GM19452 (cell line): ENCODE measurements around the gene TBCEL.
"Not testable (repeated sequence)": the region's sequence is repeated elsewhere in the genome, so short reads cannot be mapped to it uniquely, and the experiment has no call there.

ENCODE experiments used
- ATAC-seq: cut with Tn5 transposase; IDR thresholded peaks from one replicate; pipeline ENCODE4 v1.9.1; 2021; ENCODE audit not compliant: unreplicated experiment

Gene TBCEL

DNA sequence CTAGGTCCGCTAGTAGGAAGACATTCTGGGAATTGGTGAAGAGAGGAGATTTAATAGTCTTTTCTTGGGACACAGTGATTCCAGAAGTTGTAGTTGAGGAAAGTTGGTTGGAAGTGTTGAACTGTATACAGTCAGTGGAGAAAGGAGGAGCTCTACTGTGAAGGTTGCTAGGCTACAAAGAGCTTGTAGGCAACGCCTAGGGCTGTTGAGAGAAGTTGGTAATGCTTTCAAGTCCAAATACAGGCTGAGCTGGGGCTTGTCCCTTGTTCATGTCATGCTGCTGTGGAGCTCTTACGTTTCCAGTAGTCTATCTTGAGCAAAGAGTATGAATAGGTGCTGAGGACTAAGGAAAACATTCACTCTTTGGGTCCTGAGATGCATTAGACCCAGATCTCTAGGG lies 1.1 kb downstream of the TBCEL start:
- no peak for ATAC-seq

DNA sequence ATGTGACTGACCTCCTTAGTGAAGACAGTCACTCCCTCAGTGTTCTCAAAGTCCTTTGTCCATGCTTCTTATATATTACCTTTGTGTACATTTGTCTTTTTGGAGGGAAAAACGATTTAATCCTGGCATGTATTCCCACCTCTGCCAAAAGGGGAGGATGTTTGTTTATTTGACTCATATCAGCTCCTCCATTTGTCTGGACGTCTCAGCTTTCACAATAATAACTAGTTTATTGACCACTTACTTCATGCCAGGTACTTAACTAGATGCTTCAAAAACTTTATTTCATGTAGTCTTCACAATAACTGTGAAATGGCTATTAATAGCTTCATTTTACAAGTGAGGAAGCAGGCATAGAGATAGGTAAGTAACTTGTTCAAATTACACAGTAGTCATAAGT lies 5.3 kb downstream of the TBCEL start:
- ATAC-seq, result no peak

DNA sequence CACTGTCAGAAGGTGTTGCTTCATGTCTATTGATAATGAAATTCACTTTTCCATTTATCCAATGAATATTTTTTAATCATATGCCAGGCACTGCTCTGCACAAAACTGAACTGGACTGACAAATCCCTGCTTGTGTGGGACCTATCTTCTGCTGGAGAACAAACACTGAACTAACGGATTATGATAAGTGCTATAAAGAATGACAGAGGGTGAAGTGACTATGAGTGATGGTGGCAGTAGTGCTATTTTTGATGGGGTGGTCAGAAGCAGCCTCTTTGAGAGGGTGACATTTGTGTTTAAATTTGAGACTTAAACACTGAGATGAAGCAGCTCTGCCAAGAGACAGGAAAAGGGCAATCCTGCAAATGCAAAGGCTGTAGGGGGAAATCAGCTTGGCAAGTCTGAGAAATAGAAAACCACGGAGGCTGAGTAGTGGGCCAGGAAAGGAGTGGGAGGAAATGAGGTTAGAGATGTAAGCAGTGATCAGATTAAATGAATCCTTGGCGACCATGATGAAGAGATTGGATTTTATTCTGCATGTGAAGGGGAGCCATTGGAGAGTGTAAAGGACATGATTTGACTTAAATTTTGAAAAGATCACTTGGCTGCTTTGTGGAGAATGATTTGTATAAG lies 6.0 kb downstream of the TBCEL start:
- ATAC-seq, result no peak

DNA sequence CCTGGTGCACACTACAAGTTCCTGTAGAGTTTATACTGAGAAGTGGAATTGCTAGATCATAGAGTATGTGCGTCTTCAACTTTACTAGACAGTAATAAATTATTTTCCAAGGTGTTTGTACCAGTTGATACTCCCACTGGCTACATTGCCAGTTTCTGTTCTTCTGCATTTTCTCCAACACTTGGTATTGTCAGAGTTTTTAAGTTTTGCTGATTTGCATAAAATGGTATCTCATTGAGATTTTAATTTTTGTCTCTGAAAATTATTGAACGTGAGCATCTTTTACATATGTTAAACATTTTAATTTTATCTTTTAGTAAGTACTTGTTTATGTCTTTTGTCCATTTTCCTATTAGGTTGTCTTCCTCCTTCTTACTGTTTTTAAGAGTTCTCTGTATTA lies 7.3 kb downstream of the TBCEL start:
- no peak for ATAC-seq

DNA sequence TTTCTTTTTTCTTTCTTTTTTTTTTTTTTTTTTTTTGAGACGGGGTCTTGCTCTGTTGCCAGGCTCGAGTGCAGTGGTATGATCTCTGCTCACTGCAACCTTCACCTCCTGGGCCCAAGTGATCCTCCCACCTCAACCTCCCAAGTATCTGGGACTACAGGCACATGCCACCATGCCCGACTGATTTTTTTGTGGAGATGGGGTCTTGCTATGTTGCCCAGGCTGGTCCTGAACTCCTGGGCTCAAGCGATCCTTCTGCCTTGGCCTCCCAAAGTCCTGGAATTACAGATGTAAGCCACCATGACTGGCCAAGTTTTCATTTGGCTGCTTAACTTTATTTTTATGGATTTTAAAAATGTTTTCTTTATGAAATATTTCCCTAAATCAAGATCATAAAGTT lies 7.7 kb downstream of the TBCEL start:
- not testable (repeated sequence) for ATAC-seq

DNA sequence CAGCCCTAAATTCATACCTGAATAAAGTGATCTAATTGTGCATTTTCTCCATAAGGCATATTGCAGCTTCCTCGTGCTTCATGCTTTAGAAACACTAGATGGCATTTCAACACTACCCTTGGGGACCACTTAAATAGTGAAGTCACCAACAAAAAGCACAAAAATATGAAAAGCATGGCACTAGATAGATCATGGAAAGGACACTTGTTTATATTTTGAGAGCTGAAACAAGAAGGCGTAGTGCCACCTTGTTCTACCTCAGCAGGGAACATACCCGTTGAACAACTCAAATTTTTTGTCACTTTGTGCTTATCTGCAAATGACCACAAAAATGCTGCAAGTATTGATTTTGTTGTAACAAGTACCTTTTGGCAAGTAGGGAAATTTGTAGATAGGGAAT lies 8.6 kb downstream of the TBCEL start:
- ATAC-seq, result no peak

DNA sequence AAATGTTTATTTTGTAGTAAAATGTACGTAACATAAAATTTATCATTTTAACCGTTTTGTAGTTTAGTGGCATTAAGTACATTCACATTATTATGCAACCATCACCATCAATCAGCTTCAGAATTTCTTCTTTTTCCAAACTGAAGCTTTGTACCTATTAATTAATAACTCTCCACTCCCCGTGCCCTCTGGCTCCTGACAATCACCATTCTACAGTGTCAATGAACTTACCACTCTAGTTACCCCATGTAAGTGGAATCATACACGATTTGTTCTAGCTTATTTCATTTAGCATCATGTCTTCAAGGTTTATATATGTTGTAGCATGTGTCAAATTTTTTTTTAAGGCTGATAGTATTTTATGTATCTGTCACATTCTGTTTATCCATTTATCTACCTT lies 9.7 kb downstream of the TBCEL start:
- no peak for ATAC-seq

DNA sequence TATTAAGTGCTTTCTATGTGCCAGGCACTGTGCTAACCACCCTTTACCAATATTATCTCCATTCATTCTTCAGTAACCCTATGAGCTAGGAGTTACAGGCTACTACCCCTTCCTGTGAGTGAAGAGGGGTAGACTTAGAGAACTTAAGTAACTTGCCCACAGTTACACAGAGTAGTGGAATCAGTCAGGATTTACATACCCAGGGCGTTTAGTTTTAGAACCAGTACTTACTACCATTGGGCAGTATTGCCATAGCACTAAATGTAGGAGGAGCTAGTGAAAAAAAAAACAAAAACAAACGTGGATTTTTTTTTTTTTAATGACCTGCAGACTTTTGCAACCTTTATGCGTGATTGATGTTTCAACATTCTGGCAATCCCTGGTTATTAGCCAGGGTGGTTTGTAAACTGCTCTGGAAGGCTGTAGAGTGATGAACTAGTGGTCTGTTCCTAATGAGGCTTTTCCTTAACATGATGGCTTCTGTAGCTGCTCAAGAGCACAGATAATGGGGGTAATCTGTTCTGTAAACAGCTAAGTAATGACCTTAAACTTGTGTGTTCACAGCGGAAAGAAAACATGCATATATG lies 11.4 kb downstream of the TBCEL start:
- ATAC-seq, result no peak

DNA sequence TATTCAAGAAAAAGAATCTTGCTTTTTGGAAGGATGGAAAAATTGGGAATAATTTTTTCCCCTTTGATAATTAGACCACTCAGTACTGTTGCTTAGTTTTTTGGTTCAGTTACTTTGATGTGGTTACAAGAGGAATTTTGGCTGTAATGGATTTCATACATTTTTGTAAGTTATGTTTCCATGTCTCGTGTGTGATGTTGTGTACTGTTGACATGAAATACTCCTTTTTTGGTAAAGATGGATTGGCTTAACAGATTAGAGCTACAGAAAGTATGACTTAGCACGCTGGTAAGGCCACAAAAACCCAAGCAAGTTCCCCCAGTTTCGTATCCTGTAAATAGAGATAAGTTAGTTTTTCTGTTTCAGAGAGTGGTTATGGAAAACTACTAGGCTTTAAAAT lies 11.9 kb downstream of the TBCEL start:
- ATAC-seq, result no peak

DNA sequence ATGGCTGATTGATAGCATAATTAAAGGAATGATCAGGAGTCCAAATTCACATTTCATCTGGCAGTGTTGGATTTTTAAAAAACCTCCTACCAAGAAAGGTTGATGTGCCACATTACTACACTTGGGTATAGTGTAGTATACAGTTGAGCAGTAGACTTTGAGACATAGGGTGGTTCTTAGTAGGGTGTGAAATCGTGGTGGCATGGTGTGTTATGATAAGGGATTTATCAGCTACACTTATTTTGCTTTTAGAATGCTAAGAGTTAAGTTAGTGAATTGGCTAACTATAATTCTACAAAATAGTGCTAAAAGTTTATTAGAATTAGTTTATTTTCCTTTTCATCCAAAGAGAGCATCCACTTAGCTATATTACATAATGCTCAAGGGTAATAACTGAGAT lies 13.1 kb downstream of the TBCEL start:
- no peak for ATAC-seq

DNA sequence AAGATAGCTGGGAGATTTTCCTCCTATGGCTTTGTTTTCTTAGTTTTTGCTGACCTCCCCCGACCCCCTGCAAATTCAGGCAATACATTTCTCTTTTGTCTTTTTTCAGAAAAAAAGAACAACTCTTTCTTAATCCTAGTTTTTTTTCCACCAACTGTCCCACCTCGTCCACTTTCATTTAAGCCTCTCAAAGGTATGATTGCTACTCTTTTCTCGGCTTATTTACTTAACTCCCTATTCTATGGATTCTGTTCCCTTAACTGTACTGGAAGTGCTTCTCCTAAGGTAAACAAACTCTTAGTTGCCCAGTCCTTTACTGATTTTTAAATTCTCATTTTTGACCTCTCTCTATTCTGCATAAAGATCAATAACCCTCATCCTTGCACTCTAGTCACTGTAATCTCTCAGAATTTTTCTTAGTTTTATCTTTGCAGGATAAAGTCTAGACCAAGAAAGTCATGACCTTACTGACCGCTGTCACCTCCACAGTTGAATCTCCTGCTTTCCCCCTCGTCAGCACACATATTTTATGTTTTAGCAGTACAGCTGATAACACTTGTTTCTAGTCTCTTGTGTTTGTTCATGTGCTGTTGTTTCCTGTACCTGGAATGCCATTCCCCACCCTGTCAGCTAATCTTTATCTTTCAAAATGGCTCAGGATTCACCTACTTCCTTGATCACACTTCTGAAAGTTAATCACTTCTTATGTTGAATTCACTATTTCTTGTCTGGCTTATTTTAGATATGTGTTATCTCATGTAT lies 14.9 kb downstream of the TBCEL start:
- no peak for ATAC-seq

DNA sequence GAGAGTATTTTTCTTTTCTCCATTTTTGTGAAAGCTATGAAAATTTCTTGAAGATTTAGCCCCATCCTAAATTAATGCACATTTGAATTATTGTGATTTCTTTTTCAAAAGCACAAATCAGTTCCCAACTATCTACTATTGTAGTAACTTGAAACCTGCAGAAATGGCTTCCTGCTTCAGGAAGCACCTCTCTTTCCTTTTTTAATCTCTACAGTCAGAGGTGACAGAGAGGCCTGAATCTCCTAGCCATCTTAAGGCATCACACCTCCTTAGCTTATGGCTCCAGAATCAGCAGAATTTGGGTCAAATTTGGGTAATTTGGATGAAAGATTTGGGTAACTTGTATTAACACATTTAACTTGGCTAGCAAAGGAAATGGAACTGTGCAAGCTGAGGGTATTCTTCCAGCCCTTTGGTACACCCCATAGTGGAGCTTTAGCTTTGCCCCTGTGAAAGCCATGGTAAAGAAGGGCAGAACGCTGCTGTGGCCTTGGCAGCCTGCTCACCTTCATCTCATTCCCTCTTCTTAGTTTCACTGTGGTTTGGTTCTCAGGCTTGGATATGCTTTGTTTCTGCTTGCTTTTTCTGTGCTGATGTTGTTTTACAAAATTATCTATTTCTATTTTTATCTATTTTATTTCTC lies 16.2 kb downstream of the TBCEL start:
- no peak for ATAC-seq

DNA sequence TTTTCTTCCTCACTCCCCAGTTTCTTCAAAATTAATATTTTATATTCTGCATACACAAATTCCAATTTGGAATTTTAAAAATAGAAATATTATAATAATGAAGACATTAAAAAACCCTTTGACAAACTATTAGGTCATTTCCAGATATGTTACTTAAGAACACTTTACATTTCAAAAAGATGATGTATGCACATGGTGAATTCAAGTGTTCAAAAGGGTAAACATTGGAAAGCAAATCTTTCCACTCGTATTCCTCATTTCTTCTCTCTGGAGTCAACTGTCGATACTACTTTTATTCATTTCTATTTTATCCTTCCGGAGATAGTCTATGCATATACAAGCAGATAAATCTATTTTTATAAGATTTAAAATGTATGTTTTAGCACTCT lies 16.7 kb downstream of the TBCEL start:
- no peak for ATAC-seq

DNA sequence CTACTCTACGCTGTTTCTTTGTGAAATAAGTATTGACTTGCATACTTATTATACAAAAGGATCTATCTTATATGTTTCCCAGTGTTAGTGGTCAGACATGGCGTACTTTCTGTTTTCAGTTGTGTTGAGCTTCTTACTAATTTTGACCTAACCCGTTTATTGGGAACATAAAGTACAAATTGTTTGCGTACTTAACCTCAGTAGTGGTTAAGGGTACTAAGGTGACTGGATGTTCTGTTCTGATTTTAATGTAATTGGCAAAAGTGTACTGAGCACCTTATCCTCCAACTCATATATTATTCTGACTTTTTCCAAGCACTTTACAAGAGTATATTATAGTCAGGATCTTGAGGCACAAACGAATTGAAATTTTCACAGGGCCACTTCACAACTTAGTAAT lies 17.2 kb downstream of the TBCEL start:
- no peak for ATAC-seq

DNA sequence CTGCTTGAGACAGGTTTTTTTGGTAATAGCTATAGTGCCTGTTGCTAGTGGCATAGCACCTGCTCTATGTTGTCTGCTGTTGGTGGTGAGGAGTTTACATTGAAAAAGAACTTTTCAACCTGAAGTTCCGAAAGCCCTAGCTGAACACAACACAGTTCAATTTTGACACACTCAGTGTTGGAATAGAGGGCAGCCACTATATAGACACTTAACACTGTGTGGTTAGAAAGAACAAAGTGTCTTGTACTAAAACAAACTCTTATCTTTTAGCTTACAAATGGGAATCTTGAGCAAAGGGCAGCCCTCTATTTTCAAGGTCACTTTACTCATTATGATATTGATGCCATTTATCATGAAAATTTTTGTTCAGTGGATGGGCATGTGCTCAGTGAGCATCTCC lies 18.4 kb downstream of the TBCEL start:
- no peak for ATAC-seq

DNA sequence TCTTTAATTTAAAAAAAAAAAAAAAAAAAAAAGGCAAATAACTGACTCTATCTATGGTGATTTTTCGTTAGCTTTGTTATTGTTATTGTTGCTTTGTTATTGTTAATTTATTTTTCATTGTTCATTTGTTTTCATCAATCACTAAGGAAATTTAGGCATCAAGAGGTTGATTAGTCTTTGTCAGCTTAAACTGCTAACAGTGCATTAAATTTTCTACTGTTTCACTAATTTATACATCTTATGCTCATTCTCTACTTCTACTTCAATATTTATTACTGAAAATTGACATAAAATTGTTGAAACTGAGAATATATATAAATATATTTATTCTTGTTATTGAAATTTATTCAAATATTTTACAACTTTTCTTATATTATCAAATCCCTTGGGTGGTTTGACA lies 24.0 kb downstream of the TBCEL start:
- ATAC-seq, result no peak

DNA sequence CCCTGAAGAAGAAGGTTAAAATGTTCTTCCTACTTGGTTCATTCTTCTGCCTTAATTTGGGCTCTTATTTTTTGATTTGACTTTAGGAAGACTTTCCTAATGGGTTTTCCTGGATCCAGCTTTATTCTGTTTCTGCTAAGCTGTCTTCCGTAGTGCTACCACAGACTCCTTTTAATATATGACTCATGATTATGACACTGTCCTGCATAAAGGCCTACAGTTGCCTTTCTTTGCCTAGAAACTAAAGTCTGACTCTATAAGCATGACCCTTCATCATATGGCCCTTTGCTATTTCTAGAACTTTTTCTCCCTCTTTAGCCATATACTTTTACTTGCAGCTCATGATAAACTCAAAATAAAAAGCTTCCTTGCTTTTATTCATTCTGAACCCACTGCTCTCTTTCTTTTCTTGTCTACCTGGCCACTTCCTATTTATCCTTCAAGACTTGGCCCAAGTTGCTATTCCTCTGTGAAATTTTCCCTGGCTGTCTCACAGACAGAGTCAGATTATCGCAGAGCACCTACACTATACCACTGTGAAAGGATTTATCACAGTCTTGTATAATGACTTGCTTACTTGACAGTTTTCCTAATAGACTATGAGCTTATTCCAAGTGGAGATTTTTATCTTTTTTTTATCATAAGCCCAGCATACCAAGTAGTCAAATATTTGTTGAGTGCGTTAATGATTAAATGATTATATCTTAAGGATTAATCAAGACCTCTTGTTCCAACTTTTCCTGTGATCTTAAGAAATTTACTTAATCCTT lies 24.7 kb downstream of the TBCEL start:
- no peak for ATAC-seq

DNA sequence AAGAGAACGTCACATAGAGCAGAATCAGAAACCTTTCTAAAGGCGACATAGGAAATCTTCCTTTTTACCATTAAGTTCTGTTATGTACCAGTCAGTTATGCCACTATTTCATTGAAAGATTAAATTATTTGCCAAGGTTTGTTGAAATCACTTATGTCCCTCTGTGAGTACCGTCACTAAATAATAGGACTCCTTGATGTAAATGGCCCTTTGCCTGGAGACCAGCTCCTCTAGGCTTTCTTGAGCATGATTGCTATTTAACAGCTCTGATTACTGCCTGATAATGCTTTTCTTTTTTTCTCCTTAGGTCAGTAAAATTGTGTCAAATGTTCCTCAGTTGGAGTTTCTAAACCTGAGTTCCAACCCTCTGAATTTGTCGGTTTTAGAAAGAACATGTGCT lies 29.3 kb downstream of the TBCEL start:
- no peak for ATAC-seq

DNA sequence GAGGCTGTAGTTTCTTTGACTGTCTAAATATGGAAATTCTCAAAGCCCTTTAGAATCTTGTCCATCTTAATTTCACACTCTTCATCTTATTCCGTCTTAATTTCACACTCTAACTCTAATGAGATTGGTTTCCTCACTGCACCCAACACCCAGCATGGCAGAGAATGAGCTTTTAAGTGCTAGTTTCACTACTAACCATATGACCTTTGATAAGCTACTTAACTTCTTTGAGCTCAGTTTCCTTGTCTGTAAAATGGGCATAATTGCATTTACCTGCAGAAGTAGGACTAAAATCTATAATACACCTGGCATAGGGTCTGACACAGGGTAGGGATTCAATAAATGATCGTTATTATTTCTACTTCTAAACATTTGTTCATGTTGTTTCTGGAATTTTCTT lies 30.4 kb downstream of the TBCEL start:
- ATAC-seq, result no peak

DNA sequence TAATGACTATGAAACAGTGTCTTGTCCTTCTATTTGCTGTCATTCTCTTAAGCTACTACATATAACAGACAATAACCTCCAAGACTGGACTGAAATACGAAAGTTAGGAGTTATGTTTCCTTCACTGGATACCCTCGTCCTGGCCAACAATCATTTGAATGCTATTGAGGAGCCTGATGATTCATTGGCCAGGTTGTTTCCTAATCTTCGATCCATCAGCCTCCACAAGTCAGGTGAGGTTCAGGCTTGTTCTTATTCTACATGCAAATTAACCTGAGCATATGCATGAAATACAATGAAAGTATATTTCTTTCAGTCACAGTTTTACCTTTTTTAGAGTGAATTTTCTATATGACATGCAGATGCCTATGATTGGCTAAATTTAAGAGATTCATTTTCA lies 31.2 kb downstream of the TBCEL start:
- no peak for ATAC-seq

DNA sequence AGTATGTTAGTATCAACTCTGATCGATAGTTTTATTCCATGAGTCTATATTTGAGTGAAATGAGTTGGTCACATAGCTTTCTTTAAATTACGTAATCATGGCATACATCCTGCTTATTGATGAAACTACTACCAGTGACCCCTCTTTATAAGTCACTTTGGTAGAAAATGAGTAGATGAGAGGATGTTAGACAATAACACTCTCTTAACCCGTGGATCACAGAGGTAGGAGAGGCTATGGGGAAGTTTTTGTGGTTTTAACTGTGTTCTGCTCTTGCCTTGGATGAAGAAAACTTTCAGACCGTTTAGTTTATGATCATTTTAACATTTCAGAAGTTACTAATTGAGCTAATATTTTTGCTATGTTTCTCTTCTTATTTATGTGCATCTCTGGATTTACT lies 34.0 kb downstream of the TBCEL start:
- ATAC-seq, result no peak
